HG03060 (cell line): ENCODE measurements around the gene PRDM8.

Experiments used
- ATAC-seq: cut with Tn5 transposase; IDR thresholded peaks from one replicate; pipeline ENCODE4 v1.9.1; 2021; ENCODE audit warnings: low read depth, moderate number of reproducible peaks; ENCODE audit not compliant: unreplicated experiment

Gene PRDM8

GRCh38 chr4:80183250-80184052 lies 13.9 kb upstream of the PRDM8 start:
- ATAC-seq = peak; percentile 18

GRCh38 chr4:80184053-80184824 lies 13.1 kb upstream of the PRDM8 start:
- peak; percentile 64 for ATAC-seq

- ATAC-seq = no peak
These were observed 12.2 kb upstream of the PRDM8 start for GRCh38 chr4:80184825-80185756.

GRCh38 chr4:80185787-80186548 lies 11.3 kb upstream of the PRDM8 start:
- ATAC-seq = no peak

GRCh38 chr4:80186676-80187075 lies 10.6 kb upstream of the PRDM8 start:
- no peak for ATAC-seq

- ATAC-seq = no peak
These were observed 9.6 kb upstream of the PRDM8 start for GRCh38 chr4:80187677-80188076.

GRCh38 chr4:80188457-80188800 lies 8.9 kb upstream of the PRDM8 start:
- no peak for ATAC-seq

- no peak for ATAC-seq
These were observed 8.4 kb upstream of the PRDM8 start for GRCh38 chr4:80188801-80189458.

GRCh38 chr4:80189581-80189955 lies 7.7 kb upstream of the PRDM8 start:
- ATAC-seq = no peak

- ATAC-seq = no peak
These were observed 7.2 kb upstream of the PRDM8 start for GRCh38 chr4:80189956-80190677.

- ATAC-seq = no peak
These were observed 4.9 kb upstream of the PRDM8 start for GRCh38 chr4:80192252-80192866.

GRCh38 chr4:80192937-80193336 lies 4.4 kb upstream of the PRDM8 start:
- ATAC-seq = no peak

- no peak for ATAC-seq
These were observed 1.7 kb upstream of the PRDM8 start for GRCh38 chr4:80195441-80196140.

- ATAC-seq = no peak
These were observed 913 bp upstream of the PRDM8 start for GRCh38 chr4:80196259-80196921.

GRCh38 chr4:80197601-80198440 lies 518 bp downstream of the PRDM8 start:
- no peak for ATAC-seq

GRCh38 chr4:80198441-80198837 lies 1.1 kb downstream of the PRDM8 start:
- no peak for ATAC-seq
